Measurements from ENCODE around the gene C11orf91. TPM values are rescaled to one million over a fixed set of nuclear protein-coding genes. Genes with fewer than 3 reads are reported as not detected.

C11orf91 gene
- total RNA-seq, 1 experiment from 2014 or later: 0.22 TPM

DNA sequence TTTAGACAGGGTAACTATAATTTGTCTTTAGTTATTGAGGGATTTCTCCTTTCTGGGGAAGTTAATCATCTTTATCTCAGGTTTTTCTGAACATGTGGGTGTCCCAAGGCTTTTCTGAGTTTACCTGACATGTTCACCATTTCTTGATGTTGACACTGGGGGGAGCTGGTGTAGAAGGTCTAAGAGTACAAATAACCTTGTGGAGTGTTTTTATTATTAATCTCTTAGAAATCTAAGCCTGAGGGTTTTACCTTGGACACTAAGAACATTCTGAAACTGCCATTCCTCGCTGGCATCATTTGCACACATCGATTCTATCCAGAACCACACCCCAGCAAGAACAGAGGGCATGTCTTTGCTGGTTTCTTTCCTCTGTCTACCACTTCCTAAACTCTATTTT, 15.6 kb upstream of the C11orf91 start:
- no peaks in the 10 kb centered on the region for H3K9me3 Mint-ChIP-seq
- H3K27ac Mint-ChIP-seq: no peak overlapping the region
- H3K36me3 Mint-ChIP-seq: peaks cover 16% of the 10 kb centered on the region
- no peak overlapping the region for H3K4me3 Mint-ChIP-seq
- no peak for TF ChIP-seq ZNF232 (CRISPR knock-in tag; IDR thresholded peaks at IDR 0.05)
- TF ChIP-seq, protein P1, sequence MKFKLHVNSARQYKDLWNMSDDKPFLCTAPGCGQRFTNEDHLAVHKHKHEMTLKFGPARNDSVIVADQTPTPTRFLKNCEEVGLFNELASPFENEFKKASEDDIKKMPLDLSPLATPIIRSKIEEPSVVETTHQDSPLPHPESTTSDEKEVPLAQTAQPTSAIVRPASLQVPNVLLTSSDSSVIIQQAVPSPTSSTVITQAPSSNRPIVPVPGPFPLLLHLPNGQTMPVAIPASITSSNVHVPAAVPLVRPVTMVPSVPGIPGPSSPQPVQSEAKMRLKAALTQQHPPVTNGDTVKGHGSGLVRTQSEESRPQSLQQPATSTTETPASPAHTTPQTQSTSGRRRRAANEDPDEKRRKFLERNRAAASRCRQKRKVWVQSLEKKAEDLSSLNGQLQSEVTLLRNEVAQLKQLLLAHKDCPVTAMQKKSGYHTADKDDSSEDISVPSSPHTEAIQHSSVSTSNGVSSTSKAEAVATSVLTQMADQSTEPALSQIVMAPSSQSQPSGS (CRISPR knock-in tag; IDR thresholded peaks at IDR 0.05; ENCODE audit: borderline replicate concordance, low read depth): no peak
- TF ChIP-seq CBFB (CRISPR knock-in tag; IDR thresholded peaks at IDR 0.05; ENCODE audit: low read depth): no peak
- no peaks in the 10 kb centered on the region for H3K4me1 Mint-ChIP-seq
- ChIA-PET CTCF (interaction anchor here (0.9 to 3.4 kb wide), 11 partner anchors 16 to 280 kb away, joined by 3 to 22 read pairs (median 5); partner anchors contain the start of gene CD59), POLR2A (no interaction called here)
- no peak for DNase-seq (ENCODE audit: low spot score)
- no peaks in the 10 kb centered on the region for H3K27me3 Mint-ChIP-seq (ENCODE audit: low read depth)
- no peak; the same call in 1 of the 2 replicates for ATAC-seq

DNA sequence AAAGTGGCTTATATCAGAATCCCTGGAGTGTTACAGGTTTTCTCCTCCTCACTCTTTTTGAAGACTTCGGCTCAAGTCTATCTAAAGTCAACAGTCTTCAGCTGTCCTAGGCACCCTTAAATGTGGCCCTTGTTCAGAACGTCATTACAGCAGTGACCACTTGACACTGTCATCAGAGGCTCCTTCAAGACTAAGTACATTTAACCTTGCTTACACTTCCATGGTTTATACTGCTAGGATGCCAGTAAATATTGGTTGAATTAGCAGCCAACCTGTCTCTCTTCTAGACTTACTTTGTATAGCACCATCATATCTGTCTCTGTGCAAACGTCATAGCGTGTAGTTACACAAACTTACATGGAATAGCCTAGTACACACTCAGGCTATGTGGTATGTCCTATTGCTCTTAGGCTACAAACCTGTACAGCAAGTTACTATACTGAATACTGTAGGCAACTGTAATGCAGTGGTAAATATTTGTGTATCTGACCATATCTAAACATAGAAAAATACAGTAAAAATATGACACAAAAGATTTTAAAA, 13.3 kb upstream of the C11orf91 start:
- no peak for ATAC-seq
- Mint-ChIP-seq H3K36me3 (peaks cover 15% of the 10 kb centered on the region; the same call in 1 of the 2 replicates), H3K4me3 (no peak overlapping the region), H3K27ac (no peak overlapping the region), H3K27me3 (ENCODE audit: low read depth) (no peaks in the 10 kb centered on the region), H3K4me1 (no peaks in the 10 kb centered on the region), H3K9me3 (no peaks in the 10 kb centered on the region)
- no peak for DNase-seq (ENCODE audit: low spot score)
- TF ChIP-seq RORB (CRISPR knock-in tag; IDR thresholded peaks at IDR 0.05): no peak
- no peak for TF ChIP-seq JAZF1 (CRISPR knock-in tag; IDR thresholded peaks at IDR 0.05)
- TF ChIP-seq PRRX2 (CRISPR knock-in tag; IDR thresholded peaks at IDR 0.05): no peak
- TF ChIP-seq MLX (CRISPR knock-in tag; IDR thresholded peaks at IDR 0.05): no peak
- no peak for TF ChIP-seq ZNF219 (CRISPR knock-in tag; IDR thresholded peaks at IDR 0.05; ENCODE audit: borderline replicate concordance)
- TF ChIP-seq CBFB (CRISPR knock-in tag; IDR thresholded peaks at IDR 0.05; ENCODE audit: low read depth): no peak
- TF ChIP-seq E2F1 (CRISPR knock-in tag; IDR thresholded peaks at IDR 0.05): no peak
- TF ChIP-seq E2F5 (CRISPR knock-in tag; IDR thresholded peaks at IDR 0.05): no peak
- no peak for TF ChIP-seq ZMAT4 (CRISPR knock-in tag; IDR thresholded peaks at IDR 0.05)
- TF ChIP-seq ATF3 (CRISPR knock-in tag; conservative IDR thresholded peaks at IDR 0.05): no peak
- TF ChIP-seq CREM (CRISPR knock-in tag; IDR thresholded peaks at IDR 0.05): no peak
- TF ChIP-seq GRHL2 (CRISPR knock-in tag; IDR thresholded peaks at IDR 0.05; ENCODE audit: insufficient replicate concordance, severe bottlenecking): no peak
- no peak for TF ChIP-seq ZNF121 (CRISPR knock-in tag; IDR thresholded peaks at IDR 0.05)
- POLR2A ChIA-PET: interaction anchor here (0.7 kb wide), 1 partner anchor 10 kb away, joined by 3 read pairs; no protein-coding TSS in a partner anchor
- CTCF ChIA-PET: no interaction called here

- ATAC-seq (no peak), DNase-seq (ENCODE audit: low spot score) (no peak)
- ChIA-PET CTCF (no interaction called here), POLR2A (no interaction called here)
- Mint-ChIP-seq H3K4me1 (no peaks in the 10 kb centered on the region), H3K27me3 (ENCODE audit: low read depth) (no peaks in the 10 kb centered on the region), H3K36me3 (peaks cover 16% of the 10 kb centered on the region), H3K4me3 (no peak overlapping the region), H3K27ac (no peak overlapping the region), H3K9me3 (no peaks in the 10 kb centered on the region)
- TF ChIP-seq ZNF263 (CRISPR knock-in tag; IDR thresholded peaks at IDR 0.05; ENCODE audit: low read depth): no peak
Measured at GRCh38 chr11:33713151-33713855, 12.7 kb upstream of the C11orf91 start.
